Skeletal muscle satellite cell (primary cell): Measurements from ENCODE around the gene LAMA2.

Experiments used
- H3K27me3 ChIP-seq: 2 replicates; pipeline ENCODE4 v1.7.0; 2013; ENCODE audit warnings: low read length; ENCODE audit not compliant: control insufficient read depth, insufficient read depth
- H3K36me3 ChIP-seq: 2 replicates; pipeline ENCODE4 v1.7.0; 2013; ENCODE audit warnings: mild to moderate bottlenecking, control low read depth, low read length; ENCODE audit not compliant: insufficient read depth
- H3K4me1 ChIP-seq: 2 replicates; pipeline ENCODE4 v1.7.0; 2013; ENCODE audit warnings: low read length; ENCODE audit not compliant: control insufficient read depth, insufficient read depth
- H3K4me2 ChIP-seq: 2 replicates; pipeline ENCODE4 v1.7.0; 2013; ENCODE audit warnings: mild to moderate bottlenecking, low read length
- H3K4me3 ChIP-seq: 2 replicates; pipeline ENCODE4 v1.7.0; 2013; ENCODE audit warnings: low read length
- H3K9ac ChIP-seq: 2 replicates; pipeline ENCODE4 v1.7.0; 2013; ENCODE audit warnings: mild to moderate bottlenecking, low read depth, low read length, moderate library complexity
- H3K9me3 ChIP-seq: replicated peaks from 2 replicates; pipeline ENCODE4 v1.7.0; 2013; ENCODE audit warnings: mild to moderate bottlenecking, control low read depth, low read length

LAMA2 gene

GRCh38 chr6:129111346-129111745, 228.4 kb downstream of the LAMA2 start:
- Histone ChIP-seq H3K9ac (no peak overlapping the region), H3K4me3 (no peak overlapping the region), H3K36me3 (no peaks in the 10 kb centered on the region), H3K4me1 (peaks cover 6% of the 10 kb centered on the region), H3K27me3 (no peaks in the 10 kb centered on the region), H3K4me2 (no peak overlapping the region), H3K9me3 (no peaks in the 10 kb centered on the region)

GRCh38 chr6:129111853-129112252, 228.9 kb downstream of the LAMA2 start:
- H3K4me1 ChIP-seq, result peaks cover 6% of the 10 kb centered on the region
- H3K4me2 ChIP-seq, result no peak overlapping the region
- H3K9ac ChIP-seq, result no peak overlapping the region

GRCh38 chr6:129112591-129112990, 229.7 kb downstream of the LAMA2 start:
- H3K27me3 ChIP-seq, result no peaks in the 10 kb centered on the region
- H3K36me3 ChIP-seq, result no peaks in the 10 kb centered on the region
- H3K4me3 ChIP-seq, result no peak overlapping the region
- no peak overlapping the region for H3K9ac ChIP-seq
- no peaks in the 10 kb centered on the region for H3K9me3 ChIP-seq
- peaks cover 14% of the 10 kb centered on the region for H3K4me1 ChIP-seq
- no peak overlapping the region for H3K4me2 ChIP-seq

More at GRCh38 chr6:129111853-129112252, 228.9 kb downstream of the LAMA2 start:
- Histone ChIP-seq H3K27me3 (no peaks in the 10 kb centered on the region), H3K4me3 (no peak overlapping the region), H3K36me3 (no peaks in the 10 kb centered on the region), H3K9me3 (no peaks in the 10 kb centered on the region)

- H3K9ac ChIP-seq, result no peak overlapping the region
- H3K36me3 ChIP-seq, result no peaks in the 10 kb centered on the region
- no peak overlapping the region for H3K4me3 ChIP-seq
- H3K4me1 ChIP-seq, result peaks cover 14% of the 10 kb centered on the region
- H3K4me2 ChIP-seq, result no peak overlapping the region
- no peaks in the 10 kb centered on the region for H3K27me3 ChIP-seq
- no peaks in the 10 kb centered on the region for H3K9me3 ChIP-seq
Measured at GRCh38 chr6:129113637-129114036, 230.7 kb downstream of the LAMA2 start.

- Histone ChIP-seq H3K36me3 (no peaks in the 10 kb centered on the region), H3K4me2 (no peak overlapping the region), H3K27me3 (no peaks in the 10 kb centered on the region), H3K4me1 (peaks cover 13% of the 10 kb centered on the region), H3K4me3 (no peak overlapping the region), H3K9ac (no peak overlapping the region), H3K9me3 (no peaks in the 10 kb centered on the region)
Measured at GRCh38 chr6:129114636-129115391, 231.9 kb downstream of the LAMA2 start.

- peaks cover 14% of the 10 kb centered on the region for H3K4me1 ChIP-seq
- no peak overlapping the region for H3K4me2 ChIP-seq
- no peak overlapping the region for H3K4me3 ChIP-seq
- no peaks in the 10 kb centered on the region for H3K36me3 ChIP-seq
- no peak overlapping the region for H3K9ac ChIP-seq
- no peaks in the 10 kb centered on the region for H3K27me3 ChIP-seq
- H3K9me3 ChIP-seq, result no peaks in the 10 kb centered on the region
Measured at GRCh38 chr6:129115471-129115870, 232.5 kb downstream of the LAMA2 start.

- Histone ChIP-seq H3K9me3 (no peaks in the 10 kb centered on the region), H3K9ac (no peak overlapping the region), H3K27me3 (no peaks in the 10 kb centered on the region), H3K36me3 (no peaks in the 10 kb centered on the region), H3K4me1 (peaks cover 27% of the 10 kb centered on the region), H3K4me2 (peak overlapping the region; percentile 14), H3K4me3 (no peak overlapping the region)
Measured at GRCh38 chr6:129117355-129117754, 234.4 kb downstream of the LAMA2 start.

GRCh38 chr6:129120856-129121638, 238.1 kb downstream of the LAMA2 start:
- no peak overlapping the region for H3K4me3 ChIP-seq
- H3K9ac ChIP-seq, result no peak overlapping the region
- no peaks in the 10 kb centered on the region for H3K36me3 ChIP-seq
- peaks cover 39% of the 10 kb centered on the region for H3K4me1 ChIP-seq
- no peaks in the 10 kb centered on the region for H3K27me3 ChIP-seq
- peak overlapping the region; percentile 20 for H3K4me2 ChIP-seq
- H3K9me3 ChIP-seq, result no peaks in the 10 kb centered on the region

GRCh38 chr6:129124347-129124746, 241.4 kb downstream of the LAMA2 start:
- Histone ChIP-seq H3K4me2 (no peak overlapping the region), H3K4me1 (peaks cover 27% of the 10 kb centered on the region), H3K36me3 (no peaks in the 10 kb centered on the region), H3K27me3 (no peaks in the 10 kb centered on the region), H3K4me3 (no peak overlapping the region), H3K9ac (no peak overlapping the region), H3K9me3 (no peaks in the 10 kb centered on the region)

GRCh38 chr6:129130106-129130505, 247.2 kb downstream of the LAMA2 start:
- peaks cover 40% of the 10 kb centered on the region for H3K4me1 ChIP-seq

GRCh38 chr6:129130959-129131681, 248.2 kb downstream of the LAMA2 start:
- H3K4me3 ChIP-seq, result no peak overlapping the region
- no peaks in the 10 kb centered on the region for H3K27me3 ChIP-seq
- peaks cover 38% of the 10 kb centered on the region for H3K4me1 ChIP-seq
- H3K9ac ChIP-seq, result no peak overlapping the region
- no peaks in the 10 kb centered on the region for H3K9me3 ChIP-seq
- no peaks in the 10 kb centered on the region for H3K36me3 ChIP-seq
- peak overlapping the region; percentile 23 for H3K4me2 ChIP-seq

More at GRCh38 chr6:129130106-129130505, 247.2 kb downstream of the LAMA2 start:
- Histone ChIP-seq H3K4me3 (no peak overlapping the region), H3K9me3 (no peaks in the 10 kb centered on the region), H3K4me2 (no peak overlapping the region), H3K36me3 (no peaks in the 10 kb centered on the region), H3K9ac (no peak overlapping the region), H3K27me3 (no peaks in the 10 kb centered on the region)
